Mucosa of descending colon (tissue), 3 donors: ENCODE data around the gene TMEM117. TPM values are rescaled to one million over a fixed set of nuclear protein-coding genes. Genes with fewer than 3 reads are reported as not detected.

Experiments used
- ATAC-seq: fragments of 200-7000 bp; cut with Tn5 transposase; one replicate; pipeline ENCODE4 v1.9.1; 2020; ENCODE audit warnings: mild to moderate bottlenecking, moderate library complexity
- DNase-seq, 3 donors: peaks; one replicate each; pipeline ENCODE4 v3.0.0-alpha.2; 2020
- H3K36me3 ChIP-seq: fragments of 200-600 bp; one replicate; pipeline ENCODE4 v1.8.0; 2021; ENCODE audit warnings: low read depth, mild to moderate bottlenecking
- H3K4me1 ChIP-seq: fragments of 200-600 bp; one replicate; pipeline ENCODE4 v1.8.0; 2021; ENCODE audit warnings: low read depth, mild to moderate bottlenecking
- H3K4me3 ChIP-seq: fragments of 200-600 bp; one replicate; pipeline ENCODE4 v1.8.0; 2021; ENCODE audit warnings: mild to moderate bottlenecking
- H3K9me3 ChIP-seq: fragments of 200-600 bp; one replicate; pipeline ENCODE4 v1.8.0; 2021; ENCODE audit warnings: mild to moderate bottlenecking
- CTCF ChIP-seq: fragments of 200-600 bp; IDR thresholded peaks from one replicate; pipeline ENCODE4 v1.8.0; 2022; ENCODE audit warnings: antibody characterized with exemption, mild to moderate bottlenecking
- intact Hi-C, 2 donors: fragments of 100-400 bp; cut with DNase I in 1 of 2; cut with micrococcal nuclease in 1 of 2; formaldehyde crosslinking; loops; one replicate each; pipeline versions ENCODE4 v1.11.0 to v1.11.1; 2022; cut with DNase I, micrococcal nuclease
- total RNA-seq, 3 donors: library from RNA; stranded (reverse); fragmentation: NEBNext Ultra II Directional in 2 of 3; extraction: Animal tissue kit (Norgen Biotek cat#: 25700) in 2 of 3; gene quantifications; one replicate each; pipeline versions ENCODE4 v1.2.1 to v1.2.4, GENCODE V29; 2021 to 2023
- donor health status: DM: no; HTN: no; CAD: no; lungs with moderate emphysema.
- donor health status: DM: no; HTN: no; CAD: no.
- donor health status: DM: no; HTN: yes; CAD: no.

Gene TMEM117
- total RNA-seq, 3 donors from 2014 or later: 10.1 to 15.2 (median 12.3) TPM

- ATAC-seq: no peak
- intact Hi-C loops: no loop called here
- Histone ChIP-seq H3K36me3 (no peaks in the 10 kb centered on the region), H3K9me3 (no peaks in the 10 kb centered on the region), H3K4me1 (no peaks in the 10 kb centered on the region), H3K4me3 (no peak overlapping the region)
- no peak for DNase-seq
- TF ChIP-seq CTCF: no peak
Observed at GRCh38 chr12:44091948-44092606, 256.2 kb downstream of the TMEM117 start.

GRCh38 chr12:44098786-44099185, 262.9 kb downstream of the TMEM117 start:
- TF ChIP-seq CTCF: no peak
- intact Hi-C loops: no loop called here
- no peaks in the 10 kb centered on the region for H3K36me3 ChIP-seq
- H3K4me3 ChIP-seq: no peak overlapping the region
- no peak for ATAC-seq
- DNase-seq: no peak
- peaks cover 2% of the 10 kb centered on the region for H3K9me3 ChIP-seq
- H3K4me1 ChIP-seq: no peaks in the 10 kb centered on the region

- no peak for TF ChIP-seq CTCF
- intact Hi-C loops: no loop called here
- H3K4me1 ChIP-seq: no peaks in the 10 kb centered on the region
Observed at GRCh38 chr12:44099486-44099885, 263.6 kb downstream of the TMEM117 start.

GRCh38 chr12:44100264-44100663, 264.4 kb downstream of the TMEM117 start:
- ATAC-seq: no peak
- intact Hi-C loops: no loop called here
- Histone ChIP-seq H3K36me3 (no peaks in the 10 kb centered on the region), H3K9me3 (peaks cover 2% of the 10 kb centered on the region), H3K4me3 (no peak overlapping the region), H3K4me1 (no peaks in the 10 kb centered on the region)
- no peak for DNase-seq
- TF ChIP-seq CTCF: no peak

More at GRCh38 chr12:44099486-44099885, 263.6 kb downstream of the TMEM117 start:
- no peak for DNase-seq
- ATAC-seq: no peak
- H3K4me3 ChIP-seq: no peak overlapping the region
- H3K9me3 ChIP-seq: peaks cover 2% of the 10 kb centered on the region
- H3K36me3 ChIP-seq: no peaks in the 10 kb centered on the region

DNA sequence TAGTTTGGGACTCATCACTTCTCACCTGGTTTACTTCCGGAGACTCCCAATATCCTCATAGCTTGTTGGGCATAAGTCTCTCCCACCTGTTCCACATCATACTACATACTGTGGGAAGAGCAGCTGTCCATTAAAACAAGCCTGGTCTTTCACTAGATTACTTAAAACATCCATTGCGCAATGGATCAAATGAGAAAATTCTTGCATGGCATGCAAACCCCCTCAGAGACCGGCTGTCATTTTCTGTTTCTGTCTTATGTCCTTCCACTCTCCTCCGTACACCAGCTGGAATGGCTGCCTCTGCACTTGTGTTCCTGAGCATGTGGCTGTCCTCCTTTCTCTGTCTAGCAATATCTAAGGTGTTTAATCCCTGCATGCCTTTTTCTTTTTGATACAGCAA, 265.6 kb downstream of the TMEM117 start:
- ATAC-seq: no peak

More for the DNA sequence above, 265.6 kb downstream of the TMEM117 start:
- Histone ChIP-seq H3K4me1 (no peaks in the 10 kb centered on the region), H3K4me3 (no peak overlapping the region), H3K36me3 (no peaks in the 10 kb centered on the region), H3K9me3 (peaks cover 2% of the 10 kb centered on the region)
- no peak for TF ChIP-seq CTCF
- intact Hi-C loops: no loop called here
- DNase-seq: no peak
